Upper lobe of left lung (tissue), 4 donors: ENCODE measurements around the gene MEF2A.

Experiments
- CTCF ChIP-seq, 6 experiments: fragments of 450-650 bp in 4 of 6; fragments of 200-600 bp in 2 of 6; sonication (generic) in 2 of 6; IDR thresholded peaks; one replicate each; pipeline ENCODE4 v1.5.1; 2016 to 2019; ENCODE audit warnings: antibody characterized with exemption in 6 of 6
- EP300 ChIP-seq, 4 donors: sonication (generic); formaldehyde crosslinking; IDR thresholded peaks; one replicate each; pipeline ENCODE4 v1.5.1; 2017; ENCODE audit warnings: antibody characterized with exemption in 4 of 4, control low read depth in 2 of 4
- POLR2A ChIP-seq, 4 donors: fragments of 450-650 bp; IDR thresholded peaks; one replicate each; pipeline ENCODE4 v1.5.1; 2016 to 2017; ENCODE audit warnings: antibody characterized with exemption in 4 of 4, mild to moderate bottlenecking in 2 of 4
- POLR2AphosphoS5 ChIP-seq, 2 donors: sonication (generic); formaldehyde crosslinking; IDR thresholded peaks; one replicate each; pipeline ENCODE4 v1.5.1; 2017; ENCODE audit warnings: antibody characterized with exemption in 2 of 2

GRCh38 chr15:99726333-99726732 lies 160.5 kb downstream of the MEF2A start:
- TF ChIP-seq POLR2A (IDR thresholded peaks at IDR 0.05), result no peak
- TF ChIP-seq CTCF (IDR thresholded peaks at IDR 0.05), result no peak
- no peak for TF ChIP-seq POLR2AphosphoS5 (IDR thresholded peaks at IDR 0.05)
- TF ChIP-seq EP300 (IDR thresholded peaks at IDR 0.05), result no peak
